ENCODE measurements around the gene CAPZB. TPM values are rescaled to one million over a fixed set of nuclear protein-coding genes. Genes with fewer than 3 reads are reported as not detected.

The CAPZB gene
- total and polyA plus RNA-seq, 2 of the 4 experiments (the other 2 are of a cell fraction), result 216 to 304 TPM

DNA sequence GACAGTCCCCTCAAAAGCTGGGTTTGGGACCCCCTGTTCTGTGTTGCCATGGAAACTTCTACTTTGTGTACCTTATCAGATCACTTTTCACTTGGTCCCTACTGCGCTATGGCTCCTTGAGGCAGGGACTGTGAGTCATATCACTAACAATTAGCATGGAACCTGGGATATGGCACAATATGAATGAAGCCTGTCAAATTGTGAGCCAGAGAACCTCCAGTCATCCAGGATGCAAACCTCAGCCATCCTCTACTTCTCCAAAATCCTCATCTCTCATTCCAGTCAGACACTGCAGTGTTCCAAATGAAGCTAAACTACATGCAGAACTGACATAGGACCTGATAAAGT, 11.2 kb upstream of the CAPZB start:
- dilution Hi-C loops (cut with HindIII; ENCODE audit: low sequenced_read_pairs, unreplicated experiment) (no loop called here), in situ Hi-C loops (cut with MboI; ENCODE audit: low sequenced_read_pairs) (no loop called here), intact Hi-C loops (cut with micrococcal nuclease) (no loop called here)
- Histone ChIP-seq H3K23ac (ENCODE audit: low read depth, low read length) (no peak overlapping the region), H2BK5ac (ENCODE audit: low read depth, low read length, poor library complexity, severe bottlenecking) (no peak overlapping the region), H3K9ac (ENCODE audit: low read depth, low read length) (no peak overlapping the region), H3K4me2 (ENCODE audit: low read depth, low read length) (peak overlapping the region; percentile 3; the same call in 1 of the 2 replicates), H2AK9ac (replicated peaks; ENCODE audit: low read depth, low read length, poor library complexity) (no peak overlapping the region), H2BK15ac (ENCODE audit: low read depth, low read length) (0 out of 3 replicates have a peak overlapping the region, but pooled peaks have one; percentile 10), H4K8ac (ENCODE audit: low read depth in 2 of 2, low read length in 2 of 2) (no peak overlapping the region; a peak in 1 of 4 replicates), H2AK5ac (ENCODE audit: low read depth, low read length) (no peak overlapping the region), H2AFZ (replicated peaks; ENCODE audit: low read length, poor library complexity) (no peak overlapping the region), H3K79me1 (ENCODE audit: low read depth in 1 of 2, low read length in 2 of 2) (no peaks in the 10 kb centered on the region), H3K14ac (replicated peaks; ENCODE audit: low read depth, low read length) (0 out of 2 replicates have a peak overlapping the region, but pooled peaks have one; percentile 45), H4K5ac (ENCODE audit: low read depth, low read length) (peak overlapping the region; percentile 37), H3K27ac (ENCODE audit: insufficient read depth, low read length) (peak overlapping the region; percentile 77; the same call in 1 of the 2 replicates), H3K18ac (ENCODE audit: low read depth, low read length) (peak overlapping the region; percentile 42; the same call in 1 of the 2 replicates), H3K4me3 (ENCODE audit: insufficient read depth, low read depth, low read length) (no peak overlapping the region), H3K56ac (ENCODE audit: extremely low read depth, insufficient read depth, low read length) (no peak overlapping the region), H3K4ac (ENCODE audit: low read depth, low read length) (peak overlapping the region; percentile 22; the same call in 1 of the 2 replicates), H3K36me3 (ENCODE audit: control insufficient read depth, insufficient read depth, low read length) (no peaks in the 10 kb centered on the region), H3K9me3 (ENCODE audit: control insufficient read depth, insufficient read depth, low read length) (no peaks in the 10 kb centered on the region), H4K20me1 (ENCODE audit: insufficient read depth, low read length) (no peaks in the 10 kb centered on the region), H3K9me1 (ENCODE audit: insufficient read depth, low read length) (peaks cover 7% of the 10 kb centered on the region; the same call in 1 of the 2 replicates), H3K4me1 (ENCODE audit: control insufficient read depth, insufficient read depth, low read length) (peaks cover 7% of the 10 kb centered on the region), H2BK120ac (ENCODE audit: low read depth, low read length) (no peak overlapping the region; the same call in 1 of the 2 replicates), H2BK20ac (ENCODE audit: low read depth, low read length) (peak overlapping the region; percentile 76; the same call in 1 of the 2 replicates), H3K27me3 (ENCODE audit: control insufficient read depth, insufficient read depth, low read length) (no peaks in the 10 kb centered on the region; the same call in 1 of the 2 replicates), H4K91ac (ENCODE audit: insufficient read depth, low read depth, low read length) (no peak overlapping the region)
- ATAC-seq (ENCODE audit: low read depth) (peak; percentile 28; the same call in 1 of the 2 replicates), DNase-seq (no peak)
- CTCF ChIA-PET, result no interaction called here
- POLR2A ChIA-PET (ENCODE audit: unreplicated experiment), result interaction anchor here (0.8 to 1.0 kb wide), 2 partner anchors 10 to 11 kb away, joined by 3 to 4 read pairs; partner anchors contain the start of gene CAPZB
- TF ChIP-seq RAD21 (IDR thresholded peaks at IDR 0.05; ENCODE audit: low read length) (no peak), RCOR1 (IDR thresholded peaks at IDR 0.05; ENCODE audit: insufficient replicate concordance, low read length) (no peak), POLR2A (IDR thresholded peaks at IDR 0.05; ENCODE audit: low read depth, low read length) (no peak), NFE2L2 (IDR thresholded peaks at IDR 0.05; ENCODE audit: low read depth, low read length) (no peak), CHD1 (IDR thresholded peaks at IDR 0.05; ENCODE audit: low read depth, low read length) (no peak), MXI1 (IDR thresholded peaks at IDR 0.05; ENCODE audit: borderline replicate concordance, low read depth, low read length) (no peak), MAFK (IDR thresholded peaks at IDR 0.05; ENCODE audit: low read depth, low read length) (no peak), RFX5 (IDR thresholded peaks at IDR 0.05; ENCODE audit: low read depth, low read length) (no peak), MAZ (IDR thresholded peaks at IDR 0.05; ENCODE audit: borderline replicate concordance, low read depth, low read length) (no peak), BHLHE40 (IDR thresholded peaks at IDR 0.05; ENCODE audit: low read depth, low read length) (no peak), CEBPB (IDR thresholded peaks at IDR 0.05; ENCODE audit: low read depth, low read length) (no peak)
- TF ChIP-seq, protein P1, sequence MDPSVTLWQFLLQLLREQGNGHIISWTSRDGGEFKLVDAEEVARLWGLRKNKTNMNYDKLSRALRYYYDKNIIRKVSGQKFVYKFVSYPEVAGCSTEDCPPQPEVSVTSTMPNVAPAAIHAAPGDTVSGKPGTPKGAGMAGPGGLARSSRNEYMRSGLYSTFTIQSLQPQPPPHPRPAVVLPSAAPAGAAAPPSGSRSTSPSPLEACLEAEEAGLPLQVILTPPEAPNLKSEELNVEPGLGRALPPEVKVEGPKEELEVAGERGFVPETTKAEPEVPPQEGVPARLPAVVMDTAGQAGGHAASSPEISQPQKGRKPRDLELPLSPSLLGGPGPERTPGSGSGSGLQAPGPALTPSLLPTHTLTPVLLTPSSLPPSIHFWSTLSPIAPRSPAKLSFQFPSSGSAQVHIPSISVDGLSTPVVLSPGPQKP (IDR thresholded peaks at IDR 0.05; ENCODE audit: borderline replicate concordance, low read depth, low read length), result no peak
- TF ChIP-seq, protein P2, sequence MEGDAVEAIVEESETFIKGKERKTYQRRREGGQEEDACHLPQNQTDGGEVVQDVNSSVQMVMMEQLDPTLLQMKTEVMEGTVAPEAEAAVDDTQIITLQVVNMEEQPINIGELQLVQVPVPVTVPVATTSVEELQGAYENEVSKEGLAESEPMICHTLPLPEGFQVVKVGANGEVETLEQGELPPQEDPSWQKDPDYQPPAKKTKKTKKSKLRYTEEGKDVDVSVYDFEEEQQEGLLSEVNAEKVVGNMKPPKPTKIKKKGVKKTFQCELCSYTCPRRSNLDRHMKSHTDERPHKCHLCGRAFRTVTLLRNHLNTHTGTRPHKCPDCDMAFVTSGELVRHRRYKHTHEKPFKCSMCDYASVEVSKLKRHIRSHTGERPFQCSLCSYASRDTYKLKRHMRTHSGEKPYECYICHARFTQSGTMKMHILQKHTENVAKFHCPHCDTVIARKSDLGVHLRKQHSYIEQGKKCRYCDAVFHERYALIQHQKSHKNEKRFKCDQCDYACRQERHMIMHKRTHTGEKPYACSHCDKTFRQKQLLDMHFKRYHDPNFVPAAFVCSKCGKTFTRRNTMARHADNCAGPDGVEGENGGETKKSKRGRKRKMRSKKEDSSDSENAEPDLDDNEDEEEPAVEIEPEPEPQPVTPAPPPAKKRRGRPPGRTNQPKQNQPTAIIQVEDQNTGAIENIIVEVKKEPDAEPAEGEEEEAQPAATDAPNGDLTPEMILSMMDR (conservative IDR thresholded peaks at IDR 0.05; ENCODE audit: low read depth, low read length), result no peak
- TF ChIP-seq, protein P3, sequence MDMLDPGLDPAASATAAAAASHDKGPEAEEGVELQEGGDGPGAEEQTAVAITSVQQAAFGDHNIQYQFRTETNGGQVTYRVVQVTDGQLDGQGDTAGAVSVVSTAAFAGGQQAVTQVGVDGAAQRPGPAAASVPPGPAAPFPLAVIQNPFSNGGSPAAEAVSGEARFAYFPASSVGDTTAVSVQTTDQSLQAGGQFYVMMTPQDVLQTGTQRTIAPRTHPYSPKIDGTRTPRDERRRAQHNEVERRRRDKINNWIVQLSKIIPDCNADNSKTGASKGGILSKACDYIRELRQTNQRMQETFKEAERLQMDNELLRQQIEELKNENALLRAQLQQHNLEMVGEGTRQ (IDR thresholded peaks at IDR 0.05; ENCODE audit: low read depth, low read length), result no peak
- no TSS peak for BruUV-seq (replicated peaks)
- no CpG with 5 or more reads among the region's 1 CpG for WGBS, 2 experiments (ENCODE audit: extremely low coverage in 2 of 2, insufficient read length in 1 of 2)
